ENCODE measurements around the gene NAV2. TPM values are rescaled to one million over a fixed set of nuclear protein-coding genes. Genes with fewer than 3 reads are reported as not detected.

NAV2 gene
- polyA plus RNA-seq, 3 donors, result not detected

DNA sequence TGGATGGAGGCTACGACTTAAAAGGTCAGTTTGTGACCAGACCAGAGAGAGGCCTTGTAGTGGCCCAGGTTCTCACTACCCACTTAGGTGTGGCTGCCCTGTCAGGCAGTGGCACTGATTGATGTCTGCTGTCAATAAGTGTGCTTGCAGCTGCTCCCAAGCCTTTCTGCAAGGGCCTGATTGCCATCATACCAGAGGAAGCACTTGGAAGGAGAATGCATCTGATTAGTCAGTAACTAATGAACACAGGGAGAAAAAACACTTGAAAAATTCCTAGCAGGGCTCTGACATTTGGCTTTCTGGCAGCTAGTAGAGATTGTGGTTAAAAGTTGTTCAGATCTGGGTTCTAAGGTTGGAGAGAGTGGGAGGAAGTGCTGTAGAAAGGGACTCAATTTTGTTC, 107.5 kb downstream of the NAV2 start:
- Histone ChIP-seq H3K9me3 (replicated peaks in 1 of 2; ENCODE audit: control insufficient read depth in 1 of 2, insufficient read depth in 1 of 2, low read length in 2 of 2) (no peaks in the 10 kb centered on the region), H3K4me3 (replicated peaks in 1 of 3; ENCODE audit: low read depth in 2 of 3, low read length in 3 of 3) (no peak overlapping the region), H2AFZ (ENCODE audit: insufficient read depth, low read depth, low read length, poor library complexity, severe bottlenecking) (no peak overlapping the region), H3K4me1 (ENCODE audit: control insufficient read depth in 1 of 2, insufficient read depth in 2 of 2, low read length in 2 of 2) (peaks cover 0 to 4% of the 10 kb centered on the region in 2 donors), H3K4me2 (replicated peaks; ENCODE audit: extremely low read depth, low read length, poor library complexity, severe bottlenecking) (no peak overlapping the region), H3K36me3 (replicated peaks in 1 of 2; ENCODE audit: control insufficient read depth in 1 of 2, insufficient read depth in 2 of 2, low read length in 2 of 2) (no peaks in the 10 kb centered on the region), H3K79me2 (ENCODE audit: insufficient read depth, low read length) (no peaks in the 10 kb centered on the region), H4K20me1 (ENCODE audit: insufficient read depth, low read length) (no peaks in the 10 kb centered on the region), H3K27ac (ENCODE audit: low read depth in 1 of 2, low read length in 2 of 2) (no peak overlapping the region), H3K9ac (ENCODE audit: insufficient read depth, low read length, poor library complexity, severe bottlenecking) (no peak overlapping the region), H3K27me3 (ENCODE audit: control insufficient read depth in 2 of 2, insufficient read depth in 2 of 2, low read length in 2 of 2) (no peaks in the 10 kb centered on the region)
- Mint-ChIP-seq H3K4me3 (no peak overlapping the region), H3K4me1 (peaks cover 7% of the 10 kb centered on the region), H3K36me3 (no peaks in the 10 kb centered on the region), H3K9me3 (peaks cover 0 to 6% (median 0%) of the 10 kb centered on the region in 7 donors), H3K27me3 (ENCODE audit: low read depth in 3 of 3) (peaks cover 0 to 2% (median 2%) of the 10 kb centered on the region in 3 donors), H3K27ac (no peak overlapping the region)
- intact Hi-C loops (cut with micrococcal nuclease), result no loop called here
- no peak for DNase-seq
- 100% methylated on average over 1 of the region's 1 CpG for WGBS (ENCODE audit: insufficient coverage)
- TF ChIP-seq, protein P1, sequence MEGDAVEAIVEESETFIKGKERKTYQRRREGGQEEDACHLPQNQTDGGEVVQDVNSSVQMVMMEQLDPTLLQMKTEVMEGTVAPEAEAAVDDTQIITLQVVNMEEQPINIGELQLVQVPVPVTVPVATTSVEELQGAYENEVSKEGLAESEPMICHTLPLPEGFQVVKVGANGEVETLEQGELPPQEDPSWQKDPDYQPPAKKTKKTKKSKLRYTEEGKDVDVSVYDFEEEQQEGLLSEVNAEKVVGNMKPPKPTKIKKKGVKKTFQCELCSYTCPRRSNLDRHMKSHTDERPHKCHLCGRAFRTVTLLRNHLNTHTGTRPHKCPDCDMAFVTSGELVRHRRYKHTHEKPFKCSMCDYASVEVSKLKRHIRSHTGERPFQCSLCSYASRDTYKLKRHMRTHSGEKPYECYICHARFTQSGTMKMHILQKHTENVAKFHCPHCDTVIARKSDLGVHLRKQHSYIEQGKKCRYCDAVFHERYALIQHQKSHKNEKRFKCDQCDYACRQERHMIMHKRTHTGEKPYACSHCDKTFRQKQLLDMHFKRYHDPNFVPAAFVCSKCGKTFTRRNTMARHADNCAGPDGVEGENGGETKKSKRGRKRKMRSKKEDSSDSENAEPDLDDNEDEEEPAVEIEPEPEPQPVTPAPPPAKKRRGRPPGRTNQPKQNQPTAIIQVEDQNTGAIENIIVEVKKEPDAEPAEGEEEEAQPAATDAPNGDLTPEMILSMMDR (IDR thresholded peaks at IDR 0.05), result no peak

DNA sequence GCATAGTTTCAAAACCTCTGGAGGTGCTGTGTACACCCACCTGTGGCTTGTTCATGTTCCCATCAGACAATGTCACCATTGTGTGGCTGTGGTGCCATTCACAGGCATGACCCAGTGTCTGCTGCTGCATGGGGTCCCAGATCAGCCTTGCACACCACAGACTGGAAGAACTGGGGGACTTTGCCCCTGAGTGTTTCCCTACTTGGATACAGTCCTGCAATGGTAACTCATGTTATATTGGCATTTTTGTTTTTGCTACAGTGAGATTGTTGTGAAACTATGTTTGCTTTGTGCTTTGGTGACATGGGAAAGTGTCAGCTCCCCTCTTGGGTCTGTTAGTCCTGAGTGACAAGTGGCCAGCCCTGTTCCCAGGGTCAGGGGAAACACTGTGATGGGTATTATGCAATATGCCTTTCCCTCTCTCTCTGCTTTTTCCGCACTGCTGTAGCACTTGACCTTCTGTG, 108.8 kb downstream of the NAV2 start:
- Mint-ChIP-seq H3K27me3 (ENCODE audit: low read depth in 3 of 3) (peaks cover 2% of the 10 kb centered on the region in 3 donors), H3K4me1 (peaks cover 7% of the 10 kb centered on the region), H3K27ac (no peak overlapping the region), H3K4me3 (no peak overlapping the region), H3K9me3 (peaks cover 0 to 6% (median 0%) of the 10 kb centered on the region in 7 donors), H3K36me3 (no peaks in the 10 kb centered on the region)
- TF ChIP-seq, protein P1 (IDR thresholded peaks at IDR 0.05), result no peak
- H3K4me2 ChIP-seq (replicated peaks; ENCODE audit: extremely low read depth, low read length, poor library complexity, severe bottlenecking), result no peak overlapping the region
- H2AFZ ChIP-seq (ENCODE audit: insufficient read depth, low read depth, low read length, poor library complexity, severe bottlenecking), result no peak overlapping the region
- no peak overlapping the region for H3K9ac ChIP-seq (ENCODE audit: insufficient read depth, low read length, poor library complexity, severe bottlenecking)
- intact Hi-C loops (cut with micrococcal nuclease), result no loop called here
- H3K9me3 ChIP-seq (replicated peaks in 1 of 2; ENCODE audit: control insufficient read depth in 1 of 2, insufficient read depth in 1 of 2, low read length in 2 of 2), result no peaks in the 10 kb centered on the region
- no peak overlapping the region for H3K27ac ChIP-seq (ENCODE audit: low read depth in 1 of 2, low read length in 2 of 2)
- H3K36me3 ChIP-seq (replicated peaks in 1 of 2; ENCODE audit: control insufficient read depth in 1 of 2, insufficient read depth in 2 of 2, low read length in 2 of 2), result no peaks in the 10 kb centered on the region
- WGBS (ENCODE audit: insufficient coverage), result no CpG with 5 or more reads among the region's 1 CpG
- DNase-seq, result no peak
- H3K4me3 ChIP-seq (replicated peaks in 1 of 3; ENCODE audit: low read depth in 2 of 3, low read length in 3 of 3), result no peak overlapping the region
- peaks cover 0 to 4% of the 10 kb centered on the region in 2 donors for H3K4me1 ChIP-seq (ENCODE audit: control insufficient read depth in 1 of 2, insufficient read depth in 2 of 2, low read length in 2 of 2)
- no peaks in the 10 kb centered on the region for H3K27me3 ChIP-seq (ENCODE audit: control insufficient read depth in 2 of 2, insufficient read depth in 2 of 2, low read length in 2 of 2)
- no peaks in the 10 kb centered on the region for H4K20me1 ChIP-seq (ENCODE audit: insufficient read depth, low read length)
- H3K79me2 ChIP-seq (ENCODE audit: insufficient read depth, low read length), result no peaks in the 10 kb centered on the region

All from CD14-positive monocyte (primary cell).